Duodenal mucosa (tissue), 2 donors: ENCODE data around the gene TMPRSS11A.

Experiments
- H3K27ac ChIP-seq: one replicate; pipeline ENCODE4 v1.7.0; 2013; ENCODE audit warnings: low read depth, low read length
- H3K27me3 ChIP-seq, 2 donors: one replicate each; pipeline ENCODE4 v1.7.0; 2013; ENCODE audit warnings: low read length in 2 of 2, control low read depth in 1 of 2; ENCODE audit not compliant: insufficient read depth in 2 of 2, control insufficient read depth in 1 of 2
- H3K36me3 ChIP-seq, 2 donors: one replicate each; pipeline ENCODE4 v1.7.0; 2013; ENCODE audit warnings: low read length in 2 of 2, control low read depth in 1 of 2; ENCODE audit not compliant: insufficient read depth in 2 of 2, control insufficient read depth in 1 of 2
- H3K4me1 ChIP-seq, 2 donors: one replicate each; pipeline ENCODE4 v1.7.0; 2013; ENCODE audit warnings: low read length in 2 of 2, control low read depth in 1 of 2; ENCODE audit not compliant: insufficient read depth in 2 of 2, control insufficient read depth in 1 of 2
- H3K4me3 ChIP-seq, 2 donors: one replicate each; pipeline ENCODE4 v1.7.0; 2013; ENCODE audit warnings: low read length in 2 of 2, low read depth in 1 of 2
- H3K9ac ChIP-seq, 2 donors: one replicate each; pipeline ENCODE4 v1.7.0; 2013; ENCODE audit warnings: low read length in 2 of 2, low read depth in 1 of 2
- H3K9me3 ChIP-seq, 2 donors: one replicate each; pipeline ENCODE4 v1.7.0; 2013; ENCODE audit warnings: low read length in 2 of 2, control low read depth in 1 of 2; ENCODE audit not compliant: control insufficient read depth in 1 of 2

Gene TMPRSS11A

DNA sequence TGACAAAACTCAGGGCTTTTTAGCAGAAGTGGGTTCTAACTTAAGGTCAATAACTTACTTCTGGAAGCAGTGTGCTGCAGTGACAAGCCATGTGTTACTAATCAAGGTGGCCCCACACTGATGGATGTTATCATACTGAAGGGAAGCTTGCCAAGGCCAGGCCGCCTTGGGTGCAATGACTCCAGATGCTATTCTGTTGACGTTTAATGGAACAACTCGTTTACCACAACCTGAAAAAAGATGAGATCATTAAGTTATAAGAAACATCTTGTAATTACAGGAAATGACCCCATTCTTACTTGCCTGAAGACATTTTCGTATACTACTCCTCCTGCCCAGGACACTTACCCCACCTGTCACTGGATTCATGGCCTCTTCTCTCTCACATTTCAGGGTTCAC is 40.6 kb downstream of the TMPRSS11A start:
- H3K9me3 ChIP-seq: no peaks in the 10 kb centered on the region
- no peaks in the 10 kb centered on the region for H3K4me1 ChIP-seq
- no peaks in the 10 kb centered on the region for H3K27me3 ChIP-seq
- no peak overlapping the region for H3K27ac ChIP-seq
- no peak overlapping the region for H3K4me3 ChIP-seq
- no peak overlapping the region for H3K9ac ChIP-seq
- H3K36me3 ChIP-seq: no peaks in the 10 kb centered on the region

DNA sequence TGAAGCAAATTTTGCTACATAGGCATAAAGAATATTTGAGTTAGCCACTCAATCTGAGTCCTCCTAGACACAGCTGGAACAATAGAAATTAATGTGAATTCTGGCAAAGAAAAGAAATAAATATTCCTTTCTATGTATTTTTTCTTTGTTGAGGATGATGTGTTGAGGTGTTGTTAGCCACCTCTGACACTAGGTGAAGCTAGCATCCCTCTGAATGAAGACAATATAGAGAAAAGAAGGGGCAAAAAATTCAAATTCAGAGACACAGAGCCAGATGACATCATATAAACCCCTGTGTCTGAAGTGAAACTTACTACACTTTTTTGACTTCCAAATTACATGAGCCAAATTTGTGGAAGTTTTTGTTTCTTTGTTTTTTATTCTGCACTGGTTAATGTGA is 44.9 kb downstream of the TMPRSS11A start:
- Histone ChIP-seq H3K9me3 (no peaks in the 10 kb centered on the region), H3K4me1 (no peaks in the 10 kb centered on the region), H3K4me3 (no peak overlapping the region), H3K27me3 (no peaks in the 10 kb centered on the region), H3K27ac (no peak overlapping the region), H3K36me3 (no peaks in the 10 kb centered on the region), H3K9ac (no peak overlapping the region)

DNA sequence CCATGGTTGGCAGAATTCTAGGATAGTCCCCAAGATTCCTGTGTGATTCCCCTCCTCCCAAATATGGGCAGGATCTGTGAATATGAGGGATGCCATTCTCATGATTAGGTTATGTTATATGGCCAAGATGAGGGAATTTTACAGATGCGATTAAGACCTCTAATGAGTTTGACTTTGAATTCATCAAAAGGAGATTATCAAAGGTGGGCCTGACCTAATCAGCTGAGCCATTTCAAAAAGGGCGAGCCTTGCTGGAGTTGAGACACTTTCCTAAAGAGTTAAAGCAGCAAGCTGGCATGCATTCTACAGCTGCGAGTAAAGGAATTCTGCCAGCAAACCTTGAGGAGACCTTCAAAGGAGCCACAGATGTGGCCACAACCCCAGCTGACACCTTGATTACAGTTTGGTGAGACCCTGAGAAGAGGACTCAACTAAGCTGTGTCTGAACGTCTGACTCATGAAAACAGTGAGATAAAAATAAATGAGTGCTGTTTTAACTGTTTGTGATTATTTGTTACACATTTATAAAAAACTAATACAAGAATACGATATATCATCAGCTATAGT is 47.8 kb downstream of the TMPRSS11A start:
- Histone ChIP-seq H3K4me1 (peaks cover 0 to 6% of the 10 kb centered on the region in 2 donors), H3K9ac (no peak overlapping the region), H3K9me3 (no peaks in the 10 kb centered on the region), H3K4me3 (no peak overlapping the region), H3K36me3 (no peaks in the 10 kb centered on the region), H3K27me3 (no peaks in the 10 kb centered on the region), H3K27ac (no peak overlapping the region)

DNA sequence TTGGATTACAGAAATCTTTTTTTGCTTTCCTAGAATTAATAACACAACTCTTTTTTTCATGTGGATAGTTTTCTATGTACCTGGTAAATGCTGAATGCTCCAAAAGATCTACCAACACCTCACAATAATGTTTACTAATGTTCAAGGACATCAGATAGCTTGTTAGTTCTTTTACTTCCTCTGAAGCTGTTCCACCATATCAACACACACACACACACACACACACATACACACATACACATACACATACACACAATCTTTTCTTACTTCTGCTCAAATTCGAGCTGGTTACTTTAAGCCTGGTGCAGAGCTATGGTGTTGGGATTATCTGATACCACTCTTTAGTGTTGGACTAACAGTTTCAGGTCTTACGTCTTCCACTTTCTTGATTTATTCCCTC is 51.2 kb downstream of the TMPRSS11A start:
- H3K9ac ChIP-seq: no peak overlapping the region
- H3K36me3 ChIP-seq: no peaks in the 10 kb centered on the region
- no peaks in the 10 kb centered on the region for H3K9me3 ChIP-seq
- no peak overlapping the region for H3K4me3 ChIP-seq
- H3K27ac ChIP-seq: no peak overlapping the region
- no peaks in the 10 kb centered on the region for H3K27me3 ChIP-seq
- H3K4me1 ChIP-seq: peaks cover 0 to 6% of the 10 kb centered on the region in 2 donors

DNA sequence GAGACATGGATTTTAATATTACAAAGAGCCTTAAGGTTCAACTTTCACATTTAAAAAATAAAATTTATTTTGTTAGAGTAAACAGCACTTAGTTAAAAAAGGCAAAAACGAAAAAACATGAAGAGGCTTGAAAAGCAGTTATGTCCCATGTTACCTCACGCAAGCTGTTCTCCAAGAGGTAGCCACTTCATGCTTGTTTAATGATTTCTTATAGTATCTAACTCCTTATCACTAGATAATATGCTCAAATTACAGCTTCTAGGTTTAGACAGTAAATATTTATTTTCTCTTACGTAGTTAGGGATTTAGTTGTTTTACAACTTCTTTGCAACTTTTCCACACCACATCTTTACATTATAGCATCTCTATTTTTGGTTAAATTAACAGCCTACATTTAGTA is 51.7 kb downstream of the TMPRSS11A start:
- H3K9ac ChIP-seq: no peak overlapping the region
- H3K27me3 ChIP-seq: no peaks in the 10 kb centered on the region
- no peak overlapping the region for H3K4me3 ChIP-seq
- H3K4me1 ChIP-seq: peaks cover 0 to 6% of the 10 kb centered on the region in 2 donors
- H3K36me3 ChIP-seq: no peaks in the 10 kb centered on the region
- no peak overlapping the region for H3K27ac ChIP-seq
- no peaks in the 10 kb centered on the region for H3K9me3 ChIP-seq

DNA sequence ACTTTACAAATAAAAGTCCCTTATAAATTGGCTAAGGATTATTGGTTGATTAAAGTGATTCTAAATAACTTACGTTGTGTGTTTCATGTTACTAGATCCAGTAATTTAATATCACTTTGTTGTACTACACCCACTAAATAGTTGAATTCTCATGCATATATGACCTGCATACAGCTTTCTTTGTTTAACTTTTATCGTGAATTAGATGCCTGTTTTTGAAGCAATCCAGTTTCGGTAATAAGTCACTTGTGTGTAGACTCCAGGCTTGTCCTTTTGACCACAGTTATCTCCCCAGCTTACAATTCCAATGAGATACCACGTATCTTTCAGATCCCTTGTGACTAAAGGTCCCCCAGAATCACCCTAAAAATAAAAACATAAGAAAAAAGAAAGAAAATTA is 52.2 kb downstream of the TMPRSS11A start:
- H3K9me3 ChIP-seq: no peaks in the 10 kb centered on the region
- H3K36me3 ChIP-seq: no peaks in the 10 kb centered on the region
- H3K4me3 ChIP-seq: peak overlapping the region in 1 of 2 donors; percentile 0
- H3K27me3 ChIP-seq: no peaks in the 10 kb centered on the region
- H3K9ac ChIP-seq: no peak overlapping the region
- H3K27ac ChIP-seq: no peak overlapping the region
- H3K4me1 ChIP-seq: peaks cover 0 to 6% of the 10 kb centered on the region in 2 donors

DNA sequence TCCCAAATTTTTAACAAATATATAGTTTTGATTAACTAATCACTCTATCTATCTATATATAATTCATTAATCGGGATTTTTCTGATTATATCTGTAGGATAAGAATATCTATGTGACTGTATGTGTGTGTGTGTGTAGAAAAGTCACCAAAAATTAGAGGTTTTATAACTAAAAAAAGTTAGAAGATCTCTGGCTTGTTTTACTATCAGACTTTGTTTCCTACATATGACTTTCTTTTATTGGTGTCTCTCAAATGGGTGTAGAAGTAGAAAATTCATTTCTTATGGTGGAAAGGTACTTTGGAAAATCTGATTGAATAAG is 52.7 kb downstream of the TMPRSS11A start:
- no peaks in the 10 kb centered on the region for H3K9me3 ChIP-seq
- H3K27ac ChIP-seq: no peak overlapping the region
- no peaks in the 10 kb centered on the region for H3K27me3 ChIP-seq
- no peak overlapping the region for H3K9ac ChIP-seq
- no peaks in the 10 kb centered on the region for H3K36me3 ChIP-seq
- H3K4me1 ChIP-seq: peaks cover 0 to 6% of the 10 kb centered on the region in 2 donors
- H3K4me3 ChIP-seq: no peak overlapping the region

DNA sequence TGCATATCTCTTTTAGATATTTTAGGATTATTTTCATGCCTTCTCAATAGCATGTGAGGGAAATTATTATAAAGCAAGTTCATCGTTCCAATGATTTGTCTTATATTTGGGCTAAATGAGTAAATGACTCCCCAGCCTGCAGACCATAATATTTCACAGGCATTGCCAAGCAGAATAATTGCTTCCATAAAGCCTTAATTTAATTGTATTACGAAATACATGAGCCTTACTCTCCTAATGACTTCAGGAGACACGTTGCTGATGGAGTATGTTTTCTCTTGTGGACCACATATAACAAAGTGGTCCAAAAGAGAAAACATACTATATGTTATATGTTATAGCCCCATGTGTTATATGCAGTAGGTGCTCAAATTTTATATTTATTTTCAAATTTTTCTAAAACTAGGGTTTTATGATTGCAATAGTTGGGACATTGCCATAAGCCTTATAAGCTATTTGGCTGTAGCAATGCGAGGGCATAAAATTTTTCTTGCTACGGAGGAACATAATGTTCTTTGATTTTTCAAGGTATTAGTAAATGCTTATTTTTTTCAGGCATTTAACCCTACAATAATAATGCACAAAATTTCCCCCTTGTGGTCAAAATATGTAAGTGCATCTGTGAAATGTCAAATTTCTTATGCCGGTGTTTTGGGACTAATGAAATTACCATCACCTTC is 53.2 kb downstream of the TMPRSS11A start:
- Histone ChIP-seq H3K9me3 (no peaks in the 10 kb centered on the region), H3K27me3 (no peaks in the 10 kb centered on the region), H3K4me3 (no peak overlapping the region), H3K36me3 (no peaks in the 10 kb centered on the region), H3K4me1 (peaks cover 0 to 6% of the 10 kb centered on the region in 2 donors), H3K27ac (no peak overlapping the region), H3K9ac (no peak overlapping the region)

DNA sequence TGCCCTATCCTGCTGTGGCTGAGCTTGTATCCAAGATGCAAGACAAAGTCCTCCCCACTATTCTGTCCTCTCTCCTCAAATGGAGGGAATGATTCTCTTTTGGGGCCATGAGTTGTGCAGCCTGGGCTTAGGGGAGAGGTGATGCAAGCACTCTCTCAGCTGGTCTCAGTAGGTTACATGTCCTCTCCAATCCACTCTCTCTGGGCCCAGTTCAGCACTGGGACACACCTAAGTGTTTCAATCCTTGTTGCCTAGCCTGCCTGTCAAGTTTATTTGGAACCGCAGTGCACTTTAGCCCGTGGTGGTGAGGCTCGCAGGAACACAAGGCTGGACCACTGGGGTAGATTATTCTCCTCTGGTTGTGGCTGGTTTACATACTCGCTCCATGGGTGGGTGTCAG is 55.6 kb downstream of the TMPRSS11A start:
- Histone ChIP-seq H3K36me3 (no peaks in the 10 kb centered on the region), H3K27me3 (no peaks in the 10 kb centered on the region), H3K9ac (no peak overlapping the region), H3K4me1 (peaks cover 0 to 6% of the 10 kb centered on the region in 2 donors), H3K4me3 (no peak overlapping the region), H3K9me3 (no peaks in the 10 kb centered on the region), H3K27ac (no peak overlapping the region)

DNA sequence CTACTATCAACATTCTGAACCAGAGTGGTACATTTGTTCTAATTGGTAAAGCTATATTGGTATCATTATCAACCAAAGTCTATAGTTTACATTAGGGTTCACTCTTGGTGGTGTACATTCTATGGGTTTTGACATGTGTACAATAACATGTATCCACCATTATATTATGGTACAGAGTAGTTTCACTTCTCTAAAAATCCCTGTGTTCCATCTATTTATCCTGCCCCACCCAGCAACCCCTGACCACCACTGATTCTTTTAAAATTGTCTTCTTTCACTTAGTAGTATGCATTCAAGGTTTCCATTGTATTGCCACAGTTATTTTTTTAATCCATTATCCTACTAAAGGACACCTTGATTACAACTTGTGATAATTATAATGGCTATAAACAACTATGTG is 64.2 kb downstream of the TMPRSS11A start:
- H3K9ac ChIP-seq: no peak overlapping the region
- H3K4me3 ChIP-seq: no peak overlapping the region
- H3K36me3 ChIP-seq: no peaks in the 10 kb centered on the region
- H3K9me3 ChIP-seq: no peaks in the 10 kb centered on the region
- no peak overlapping the region for H3K27ac ChIP-seq
- no peaks in the 10 kb centered on the region for H3K27me3 ChIP-seq
- H3K4me1 ChIP-seq: no peaks in the 10 kb centered on the region
